Measurements from ENCODE around the gene AP2A2. TPM values are rescaled to one million over a fixed set of nuclear protein-coding genes. Genes with fewer than 3 reads are reported as not detected.

AP2A2 gene
- total RNA-seq, 6 experiments from 2014 or later, result 65.4 to 73.4 (median 70.9) TPM

- no peak overlapping the region for H3K4me3 Mint-ChIP-seq
- peaks cover 10% of the 10 kb centered on the region for H3K9me3 Mint-ChIP-seq
Measured at GRCh38 chr11:1033016-1033798, 107.5 kb downstream of the AP2A2 start.

GRCh38 chr11:1034001-1034400 lies 108.3 kb downstream of the AP2A2 start:
- Mint-ChIP-seq H3K4me1 (ENCODE audit: low read depth) (no peaks in the 10 kb centered on the region), H3K9me3 (peaks cover 10% of the 10 kb centered on the region), H3K36me3 (ENCODE audit: low read depth) (peaks cover 9% of the 10 kb centered on the region; the same call in 1 of the 2 replicates), H3K27me3 (ENCODE audit: insufficient read depth) (peaks cover 4% of the 10 kb centered on the region), H3K4me3 (no peak overlapping the region), H3K27ac (no peak overlapping the region)
- no peak for DNase-seq
- no peak for TF ChIP-seq CTCF (IDR thresholded peaks at IDR 0.05)

More at GRCh38 chr11:1033016-1033798, 107.5 kb downstream of the AP2A2 start:
- no peak for TF ChIP-seq CTCF (IDR thresholded peaks at IDR 0.05)
- Mint-ChIP-seq H3K36me3 (ENCODE audit: low read depth) (peaks cover 9% of the 10 kb centered on the region; the same call in 1 of the 2 replicates), H3K27ac (no peak overlapping the region), H3K4me1 (ENCODE audit: low read depth) (no peaks in the 10 kb centered on the region), H3K27me3 (ENCODE audit: insufficient read depth) (peaks cover 4% of the 10 kb centered on the region)
- no peak for DNase-seq

- Mint-ChIP-seq H3K4me1 (ENCODE audit: low read depth) (no peaks in the 10 kb centered on the region), H3K9me3 (peaks cover 10% of the 10 kb centered on the region), H3K36me3 (ENCODE audit: low read depth) (peaks cover 9% of the 10 kb centered on the region; the same call in 1 of the 2 replicates), H3K27me3 (ENCODE audit: insufficient read depth) (peaks cover 4% of the 10 kb centered on the region), H3K4me3 (no peak overlapping the region), H3K27ac (no peak overlapping the region)
- no peak for DNase-seq
- no peak for TF ChIP-seq CTCF (IDR thresholded peaks at IDR 0.05)
Measured at GRCh38 chr11:1034456-1035295, 109.0 kb downstream of the AP2A2 start.

- no peak for TF ChIP-seq CTCF (IDR thresholded peaks at IDR 0.05)
- DNase-seq, result no peak
Measured at GRCh38 chr11:1035577-1036283, 110.1 kb downstream of the AP2A2 start.

GRCh38 chr11:1036303-1036923 lies 110.7 kb downstream of the AP2A2 start, which contains the start of gene MUC6:
MUC6 (minus strand) TSS chr11:1036718; CDS start chr11:1036655, 63 bp downstream.
- Mint-ChIP-seq H3K4me3 (no peak within 1 kb of the TSS), H3K9me3 (peaks cover 10% of the 10 kb centered on the region), H3K36me3 (ENCODE audit: low read depth) (peaks cover 9% of the 10 kb centered on the region; the same call in 1 of the 2 replicates), H3K27me3 (ENCODE audit: insufficient read depth) (peaks cover 3% of the 10 kb centered on the region), H3K27ac (no peak within 1 kb of the TSS), H3K4me1 (ENCODE audit: low read depth) (no peaks in the 10 kb centered on the region)
- no peak for TF ChIP-seq CTCF (IDR thresholded peaks at IDR 0.05)
- DNase-seq, result no peak

More at GRCh38 chr11:1035577-1036283, 110.1 kb downstream of the AP2A2 start:
- Mint-ChIP-seq H3K36me3 (ENCODE audit: low read depth) (peaks cover 9% of the 10 kb centered on the region; the same call in 1 of the 2 replicates), H3K27ac (no peak overlapping the region), H3K4me1 (ENCODE audit: low read depth) (no peaks in the 10 kb centered on the region), H3K9me3 (peaks cover 10% of the 10 kb centered on the region), H3K27me3 (ENCODE audit: insufficient read depth) (peaks cover 3% of the 10 kb centered on the region), H3K4me3 (no peak overlapping the region)

All from HFFc6 (cell line).